ENCODE measurements around the gene UNC93A. TPM values are rescaled to one million over a fixed set of nuclear protein-coding genes. Genes with fewer than 3 reads are reported as not detected.
A peak's percentile ranks its signal among the peaks of the same experiment; 100 is the strongest.

Gene UNC93A
- total and polyA plus RNA-seq, 9 of the 15 experiments (the other 6 are each of a cell fraction or from before 2014, with no cell fraction given), result not detected

DNA sequence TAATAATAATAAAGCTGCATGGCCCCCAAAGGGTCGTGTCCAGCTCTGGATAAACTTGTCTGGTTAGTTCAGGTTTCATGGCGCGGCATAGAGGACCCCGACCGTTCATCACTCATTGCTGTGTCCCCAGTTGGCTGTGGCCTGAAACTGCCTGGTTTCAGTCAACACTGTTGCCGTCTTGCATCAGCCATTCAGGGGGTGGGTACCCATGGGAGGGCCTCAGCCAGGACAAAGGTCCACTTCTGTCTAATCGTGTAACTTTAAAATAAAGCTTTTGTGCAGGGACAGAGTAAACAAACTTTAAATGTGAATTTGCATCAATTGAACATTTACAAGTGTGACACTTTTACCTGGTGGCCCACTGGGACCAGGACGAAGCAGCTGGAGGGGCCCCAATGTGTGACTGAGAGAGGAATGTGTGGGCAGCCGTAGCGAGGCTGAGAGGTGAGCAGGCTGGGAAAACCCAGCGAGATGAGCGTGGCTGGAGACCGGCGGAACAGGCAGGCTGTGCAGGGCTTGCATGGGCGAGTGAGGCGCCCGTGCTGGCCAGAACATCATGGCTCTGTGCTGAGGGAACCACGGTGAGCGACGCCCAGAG, 22.3 kb upstream of the UNC93A start:
- H3K9me3 ChIP-seq (replicated peaks; ENCODE audit: control insufficient read depth, insufficient read depth, low read depth, low read length), result no peaks in the 10 kb centered on the region
- H3K27me3 ChIP-seq (ENCODE audit: control insufficient read depth in 2 of 2, insufficient read depth in 2 of 2, low read length in 2 of 2), result peaks cover 11 to 34% of the 10 kb centered on the region in 2 experiments; a peak in 4 of 5 replicates
- no peak overlapping the region for H3K4me3 ChIP-seq
- peak overlapping the region in 1 of 2 experiments; percentile 35; a peak in 1 of 4 replicates for H3K9ac ChIP-seq (ENCODE audit: insufficient read depth in 1 of 2, low read depth in 2 of 2, low read length in 2 of 2)
- in situ Hi-C loops (cut with MboI) (no loop called here), intact Hi-C loops (cut with micrococcal nuclease) (no loop called here)
- CTCF ChIA-PET (ENCODE audit: low intra/inter-chr PET ratio), result no interaction called here
- no peaks in the 10 kb centered on the region for H4K20me1 ChIP-seq (replicated peaks; ENCODE audit: control insufficient read depth, insufficient read depth, low read length)
- no TSS peak for BruUV-seq (replicated peaks)
- WGBS (ENCODE audit: insufficient coverage, low coverage, missing lambda C conversion rate), result 9% methylated on average over 20 of the region's 20 CpGs
- no peaks in the 10 kb centered on the region for H3K79me2 ChIP-seq (ENCODE audit: control insufficient read depth, insufficient read depth, low read length)
- no peak overlapping the region for H2AFZ ChIP-seq (ENCODE audit: low read depth, low read length)
- H3K4me2 ChIP-seq (ENCODE audit: insufficient read depth, low read length), result no peak overlapping the region
- peaks cover 0 to 3% of the 10 kb centered on the region in 2 experiments; a peak in 1 of 5 replicates for H3K4me1 ChIP-seq (replicated peaks in 1 of 2; ENCODE audit: control insufficient read depth in 2 of 2, insufficient read depth in 2 of 2, low read length in 2 of 2)
- no peaks in the 10 kb centered on the region for H3K9me1 ChIP-seq (ENCODE audit: control insufficient read depth, insufficient read depth, low read length)
- no peaks in the 10 kb centered on the region for H3K36me3 ChIP-seq (ENCODE audit: control insufficient read depth, insufficient read depth, low read length)
- no peak for DNase-seq (ENCODE audit: extremely low read depth in 1 of 4, low spot score in 3 of 4)
- peak; percentile 67 for ATAC-seq
- TF ChIP-seq, protein P1, sequence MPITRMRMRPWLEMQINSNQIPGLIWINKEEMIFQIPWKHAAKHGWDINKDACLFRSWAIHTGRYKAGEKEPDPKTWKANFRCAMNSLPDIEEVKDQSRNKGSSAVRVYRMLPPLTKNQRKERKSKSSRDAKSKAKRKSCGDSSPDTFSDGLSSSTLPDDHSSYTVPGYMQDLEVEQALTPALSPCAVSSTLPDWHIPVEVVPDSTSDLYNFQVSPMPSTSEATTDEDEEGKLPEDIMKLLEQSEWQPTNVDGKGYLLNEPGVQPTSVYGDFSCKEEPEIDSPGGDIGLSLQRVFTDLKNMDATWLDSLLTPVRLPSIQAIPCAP (CRISPR knock-in tag; IDR thresholded peaks at IDR 0.05; ENCODE audit: borderline replicate concordance), result no peak
- no peak for TF ChIP-seq CEBPG (CRISPR knock-in tag; IDR thresholded peaks at IDR 0.05)
- TF ChIP-seq CEBPG (tag; conservative IDR thresholded peaks at IDR 0.05 in 1 of 2, IDR thresholded peaks at IDR 0.05 in 1 of 2), result peak in 1 of 2 experiments; percentile 26; a peak in 1 of 4 replicates
- TF ChIP-seq SMAD1 (IDR thresholded peaks at IDR 0.05; ENCODE audit: low read depth, low read length, partially characterized antibody), result no peak
- no peak overlapping the region for H3K27ac ChIP-seq (ENCODE audit: extremely low read depth, low read depth, low read length)
- FAIRE-seq, result no peak
- POLR2A ChIA-PET, result interaction anchor here (1.1 kb wide), 1 partner anchor 19 kb away, joined by 3 read pairs; no protein-coding TSS in a partner anchor
